Activated T-helper 17 cell treated with anti-CD3 and anti-CD28 coated beads, Interleukin-2, amount 50 U/mL, for 72 hours (primary cell): ENCODE measurements around the gene UFD1. TPM values are rescaled to one million over a fixed set of nuclear protein-coding genes. Genes with fewer than 3 reads are reported as not detected.

Source experiments
- ATAC-seq: fragments of 150-1000 bp; cut with Tn5 transposase; replicated peaks from 2 replicates; pipeline ENCODE4 v1.10.0; 2021; ENCODE audit warnings: mild to moderate bottlenecking, moderate library complexity
- H3K27ac Mint-ChIP-seq: one replicate; pipeline ENCODE4 v1.8.0; 2022; ENCODE audit warnings: mixed read lengths
- H3K27me3 Mint-ChIP-seq: one replicate; pipeline ENCODE4 v1.8.0; 2022; ENCODE audit warnings: mixed read lengths
- H3K36me3 Mint-ChIP-seq: one replicate; pipeline ENCODE4 v1.8.0; 2022; ENCODE audit warnings: low read depth, mild to moderate bottlenecking, mixed read lengths
- H3K4me1 Mint-ChIP-seq: one replicate; pipeline ENCODE4 v1.8.0; 2022; ENCODE audit warnings: mixed read lengths
- H3K4me3 Mint-ChIP-seq: one replicate; pipeline ENCODE4 v1.8.0; 2022; ENCODE audit warnings: mild to moderate bottlenecking, mixed read lengths
- H3K9me3 Mint-ChIP-seq: one replicate; pipeline ENCODE4 v1.8.0; 2022; ENCODE audit warnings: mixed read lengths
- total RNA-seq, 2 donors: library from RNA; stranded (reverse); gene quantifications; one replicate each; pipeline ENCODE4 v1.2.3, GENCODE V29; 2022

UFD1 gene
- total RNA-seq, 2 donors from 2014 or later, result 56.0 to 93.5 TPM

- Mint-ChIP-seq H3K27me3 (no peaks in the 10 kb centered on the region), H3K36me3 (peaks cover 56% of the 10 kb centered on the region), H3K4me3 (peak overlapping the region; percentile 87), H3K27ac (peak overlapping the region; percentile 78), H3K4me1 (peaks cover 32% of the 10 kb centered on the region), H3K9me3 (no peaks in the 10 kb centered on the region)
- no peak for ATAC-seq
These were observed 1.5 kb downstream of the UFD1 start for GRCh38 chr22:19477321-19478044.

DNA sequence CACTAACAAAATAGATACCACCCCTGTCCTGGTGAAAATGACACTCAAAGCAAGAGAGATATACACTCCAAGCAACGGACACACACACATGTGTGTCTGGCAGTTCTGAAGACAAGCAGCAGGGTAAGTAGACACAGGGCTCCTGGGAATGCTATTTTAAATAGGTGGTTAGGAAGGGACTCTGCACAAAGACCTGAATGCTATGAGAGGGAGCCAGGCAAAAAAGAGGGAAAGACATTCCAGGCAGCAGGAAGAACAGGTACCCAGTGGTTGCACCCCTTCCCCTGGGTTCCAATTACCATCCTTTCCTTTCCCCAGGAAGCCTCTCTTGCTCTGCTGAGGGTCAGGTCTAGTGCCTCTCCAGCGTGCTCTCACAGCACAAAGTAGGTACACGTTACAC lies 3.0 kb downstream of the UFD1 start:
- H3K36me3 Mint-ChIP-seq, result peaks cover 62% of the 10 kb centered on the region
- peak overlapping the region; percentile 15 for H3K4me3 Mint-ChIP-seq
- no peaks in the 10 kb centered on the region for H3K27me3 Mint-ChIP-seq
- no peak for ATAC-seq
- no peaks in the 10 kb centered on the region for H3K9me3 Mint-ChIP-seq
- peaks cover 31% of the 10 kb centered on the region for H3K4me1 Mint-ChIP-seq
- peak overlapping the region; percentile 83 for H3K27ac Mint-ChIP-seq

- Mint-ChIP-seq H3K27ac (no peak overlapping the region), H3K4me1 (peaks cover 22% of the 10 kb centered on the region), H3K4me3 (no peak overlapping the region), H3K9me3 (no peaks in the 10 kb centered on the region), H3K27me3 (no peaks in the 10 kb centered on the region), H3K36me3 (peaks cover 70% of the 10 kb centered on the region)
- ATAC-seq, result no peak
These were observed 5.4 kb downstream of the UFD1 start for GRCh38 chr22:19473578-19473977.

DNA sequence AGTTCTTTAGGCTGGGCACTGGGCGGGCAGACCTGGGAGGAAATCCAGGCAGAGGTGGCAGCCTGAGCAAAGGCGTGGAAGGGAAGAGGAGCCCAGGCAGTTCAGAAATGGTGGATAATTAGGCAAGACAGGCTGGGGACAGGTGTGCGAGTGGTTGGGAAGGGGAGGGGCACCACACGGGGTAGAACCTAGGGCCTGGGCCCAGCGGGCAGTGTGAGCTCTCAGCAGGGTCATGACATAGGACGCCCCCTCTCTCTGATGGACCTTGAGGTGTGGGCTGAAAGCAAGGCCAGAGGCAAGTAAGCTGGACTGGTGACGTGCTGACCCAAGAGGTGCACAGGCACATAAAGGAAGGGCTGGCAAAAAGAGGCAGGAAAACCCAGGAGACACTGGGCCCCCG lies 6.8 kb downstream of the UFD1 start:
- Mint-ChIP-seq H3K9me3 (no peaks in the 10 kb centered on the region), H3K27me3 (no peaks in the 10 kb centered on the region), H3K4me3 (no peak overlapping the region), H3K4me1 (peaks cover 13% of the 10 kb centered on the region), H3K27ac (no peak overlapping the region), H3K36me3 (peaks cover 83% of the 10 kb centered on the region)
- ATAC-seq, result no peak

- Mint-ChIP-seq H3K27me3 (no peaks in the 10 kb centered on the region), H3K4me3 (no peak overlapping the region), H3K27ac (no peak overlapping the region), H3K9me3 (no peaks in the 10 kb centered on the region), H3K4me1 (peaks cover 11% of the 10 kb centered on the region), H3K36me3 (peaks cover 90% of the 10 kb centered on the region)
- ATAC-seq, result no peak
These were observed 7.4 kb downstream of the UFD1 start for GRCh38 chr22:19471572-19471971.

- Mint-ChIP-seq H3K4me3 (no peak overlapping the region), H3K4me1 (no peaks in the 10 kb centered on the region), H3K36me3 (peaks cover 95% of the 10 kb centered on the region), H3K27me3 (no peaks in the 10 kb centered on the region), H3K9me3 (no peaks in the 10 kb centered on the region), H3K27ac (no peak overlapping the region)
- ATAC-seq, result no peak
These were observed 9.0 kb downstream of the UFD1 start for GRCh38 chr22:19470010-19470409.

DNA sequence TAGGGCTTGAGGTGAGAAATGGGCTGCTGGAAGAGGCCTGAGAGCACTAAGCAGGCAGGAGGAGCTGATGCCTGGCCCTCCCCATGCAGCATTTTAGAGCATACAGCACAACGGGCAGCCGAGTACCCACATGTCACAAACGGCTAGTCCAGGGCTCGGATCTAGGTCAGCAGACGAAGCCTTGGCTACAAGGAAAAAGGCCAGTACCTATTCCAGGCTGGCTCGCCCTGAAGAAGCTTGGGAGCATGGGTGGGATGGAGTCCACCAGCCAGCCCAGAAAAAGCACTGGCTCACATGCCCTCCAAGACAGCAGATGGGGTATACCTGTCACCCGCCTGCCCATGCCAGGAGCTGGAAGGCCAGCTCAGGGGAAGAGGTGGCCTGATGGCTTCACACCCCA lies 9.6 kb downstream of the UFD1 start:
- no peak overlapping the region for H3K4me3 Mint-ChIP-seq
- peak overlapping the region; percentile 21 for H3K27ac Mint-ChIP-seq
- no peaks in the 10 kb centered on the region for H3K27me3 Mint-ChIP-seq
- no peaks in the 10 kb centered on the region for H3K4me1 Mint-ChIP-seq
- no peak for ATAC-seq
- H3K36me3 Mint-ChIP-seq, result peaks cover 100% of the 10 kb centered on the region
- H3K9me3 Mint-ChIP-seq, result no peaks in the 10 kb centered on the region

- Mint-ChIP-seq H3K27ac (no peak overlapping the region), H3K36me3 (peaks cover 100% of the 10 kb centered on the region), H3K27me3 (no peaks in the 10 kb centered on the region), H3K4me1 (no peaks in the 10 kb centered on the region), H3K4me3 (no peak overlapping the region), H3K9me3 (no peaks in the 10 kb centered on the region)
- no peak for ATAC-seq
These were observed 11.1 kb downstream of the UFD1 start for GRCh38 chr22:19467912-19468311.

DNA sequence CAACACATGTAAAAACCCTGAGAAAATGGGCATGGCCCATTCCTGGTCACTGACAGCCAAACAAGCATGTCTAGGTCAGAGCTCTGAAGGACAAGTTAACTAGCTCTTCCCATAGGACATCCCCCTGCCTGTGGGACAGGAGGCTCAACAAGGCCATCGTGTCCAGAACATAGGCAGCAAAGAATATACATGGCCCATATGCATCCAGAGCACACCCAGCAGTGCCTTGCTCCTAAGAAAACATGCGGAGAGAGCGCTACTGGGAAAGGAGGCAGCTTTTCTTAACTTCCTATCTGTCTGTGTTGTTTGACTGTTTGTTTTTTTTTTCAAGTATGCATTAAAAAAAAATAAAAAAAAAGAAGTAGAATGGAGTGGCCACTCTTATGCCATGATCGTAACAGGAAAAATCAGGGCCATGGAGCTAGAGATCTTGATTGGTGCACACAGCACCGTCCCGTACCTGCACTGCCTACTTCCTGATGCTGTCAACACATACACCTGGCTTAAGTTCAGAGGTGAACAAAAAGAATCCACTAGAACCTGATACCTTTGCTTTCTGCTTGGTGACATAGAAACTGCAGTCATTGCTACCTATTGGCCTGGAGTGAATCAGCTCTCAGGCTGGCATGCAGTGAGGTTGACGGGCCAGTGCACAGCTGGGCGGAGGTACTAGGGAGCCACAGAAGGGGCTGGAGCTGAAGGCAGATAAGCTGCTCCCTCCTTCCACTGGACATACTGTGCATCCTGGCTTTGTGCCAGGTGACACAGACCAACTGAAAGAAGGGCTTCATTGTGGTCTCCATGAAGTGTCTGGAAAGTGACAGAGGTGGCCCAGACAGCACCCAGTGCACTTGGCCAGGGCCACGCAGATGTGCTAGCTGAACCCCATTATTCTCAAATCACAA lies 11.9 kb downstream of the UFD1 start:
- H3K9me3 Mint-ChIP-seq, result no peaks in the 10 kb centered on the region
- no peak for ATAC-seq
- no peak overlapping the region for H3K27ac Mint-ChIP-seq
- no peaks in the 10 kb centered on the region for H3K27me3 Mint-ChIP-seq
- H3K36me3 Mint-ChIP-seq, result peaks cover 97% of the 10 kb centered on the region
- H3K4me1 Mint-ChIP-seq, result no peaks in the 10 kb centered on the region
- no peak overlapping the region for H3K4me3 Mint-ChIP-seq

DNA sequence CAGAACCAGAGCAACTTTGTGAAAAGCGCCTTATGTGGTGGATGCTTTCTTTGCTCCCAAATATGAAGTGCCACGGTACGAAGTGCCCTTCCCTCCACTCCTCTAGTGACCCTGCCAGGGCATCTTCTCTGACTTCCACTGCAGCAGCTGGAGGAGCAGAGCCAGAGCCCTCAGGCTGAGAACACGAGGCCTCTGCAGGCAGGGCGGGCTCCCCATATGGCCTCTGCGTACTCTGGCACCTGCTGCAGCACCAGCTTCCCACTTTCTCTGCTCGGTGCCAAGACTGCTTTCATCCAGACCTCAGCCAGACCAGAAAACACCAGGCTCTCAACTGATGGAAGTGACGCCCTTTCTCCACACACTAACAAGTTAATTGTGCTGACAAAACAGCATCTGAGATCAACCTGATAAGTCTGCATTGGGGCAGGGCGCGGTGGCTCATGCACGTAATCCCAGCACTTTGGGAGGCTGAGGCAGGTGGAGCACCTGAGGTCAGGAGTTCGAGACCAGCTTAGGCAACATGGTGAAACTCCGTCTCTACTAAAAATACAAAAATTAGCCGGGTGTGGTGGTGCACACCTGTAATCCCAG lies 12.8 kb downstream of the UFD1 start:
- H3K36me3 Mint-ChIP-seq, result peaks cover 97% of the 10 kb centered on the region
- H3K4me3 Mint-ChIP-seq, result no peak overlapping the region
- H3K27me3 Mint-ChIP-seq, result no peaks in the 10 kb centered on the region
- no peaks in the 10 kb centered on the region for H3K4me1 Mint-ChIP-seq
- no peak for ATAC-seq
- H3K27ac Mint-ChIP-seq, result no peak overlapping the region
- H3K9me3 Mint-ChIP-seq, result no peaks in the 10 kb centered on the region

DNA sequence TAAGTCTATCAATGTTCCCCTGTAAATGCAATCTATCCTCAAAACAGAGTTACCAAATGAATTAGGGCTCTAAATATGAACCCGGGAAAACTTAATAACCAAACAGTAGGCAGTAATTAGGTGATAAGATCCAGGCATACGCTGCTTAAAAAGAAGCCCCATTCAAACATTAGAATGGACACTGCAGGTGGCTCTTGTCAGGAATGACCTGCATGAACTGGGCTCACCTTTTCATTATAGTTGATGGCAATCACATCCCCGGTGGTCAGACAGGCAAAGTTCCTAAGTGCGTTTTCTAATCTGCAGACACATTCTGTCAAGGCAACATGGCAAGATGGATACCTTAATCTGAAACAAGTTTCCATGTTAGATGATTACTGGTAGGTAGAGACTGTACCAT lies 14.0 kb downstream of the UFD1 start:
- H3K36me3 Mint-ChIP-seq, result peaks cover 97% of the 10 kb centered on the region
- no peak for ATAC-seq
- H3K27ac Mint-ChIP-seq, result peak overlapping the region; percentile 82
- no peaks in the 10 kb centered on the region for H3K27me3 Mint-ChIP-seq
- H3K9me3 Mint-ChIP-seq, result no peaks in the 10 kb centered on the region
- no peak overlapping the region for H3K4me3 Mint-ChIP-seq
- H3K4me1 Mint-ChIP-seq, result no peaks in the 10 kb centered on the region

DNA sequence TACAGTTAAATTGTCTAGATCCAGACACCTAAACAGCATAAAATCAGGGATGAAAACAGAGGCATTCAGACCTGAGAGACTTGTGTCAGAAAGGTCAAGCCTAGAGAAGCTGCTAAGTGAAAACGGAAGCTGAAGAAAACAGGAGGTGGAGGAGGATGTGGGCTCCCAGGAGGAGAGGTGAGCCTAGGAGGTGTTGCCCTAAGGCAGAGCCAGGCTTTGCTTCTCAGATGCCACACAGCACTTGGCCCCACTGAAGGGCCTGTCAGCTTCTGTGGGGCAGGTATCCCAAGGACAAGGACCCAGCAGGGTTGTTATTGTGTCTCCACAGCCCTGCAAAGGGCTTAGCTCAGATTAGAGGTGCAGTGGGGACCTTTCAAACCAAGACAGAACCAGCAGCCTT lies 14.4 kb downstream of the UFD1 start:
- no peak overlapping the region for H3K4me3 Mint-ChIP-seq
- no peaks in the 10 kb centered on the region for H3K4me1 Mint-ChIP-seq
- H3K27me3 Mint-ChIP-seq, result no peaks in the 10 kb centered on the region
- H3K9me3 Mint-ChIP-seq, result no peaks in the 10 kb centered on the region
- H3K36me3 Mint-ChIP-seq, result peaks cover 97% of the 10 kb centered on the region
- peak overlapping the region; percentile 36 for H3K27ac Mint-ChIP-seq
- ATAC-seq, result no peak

DNA sequence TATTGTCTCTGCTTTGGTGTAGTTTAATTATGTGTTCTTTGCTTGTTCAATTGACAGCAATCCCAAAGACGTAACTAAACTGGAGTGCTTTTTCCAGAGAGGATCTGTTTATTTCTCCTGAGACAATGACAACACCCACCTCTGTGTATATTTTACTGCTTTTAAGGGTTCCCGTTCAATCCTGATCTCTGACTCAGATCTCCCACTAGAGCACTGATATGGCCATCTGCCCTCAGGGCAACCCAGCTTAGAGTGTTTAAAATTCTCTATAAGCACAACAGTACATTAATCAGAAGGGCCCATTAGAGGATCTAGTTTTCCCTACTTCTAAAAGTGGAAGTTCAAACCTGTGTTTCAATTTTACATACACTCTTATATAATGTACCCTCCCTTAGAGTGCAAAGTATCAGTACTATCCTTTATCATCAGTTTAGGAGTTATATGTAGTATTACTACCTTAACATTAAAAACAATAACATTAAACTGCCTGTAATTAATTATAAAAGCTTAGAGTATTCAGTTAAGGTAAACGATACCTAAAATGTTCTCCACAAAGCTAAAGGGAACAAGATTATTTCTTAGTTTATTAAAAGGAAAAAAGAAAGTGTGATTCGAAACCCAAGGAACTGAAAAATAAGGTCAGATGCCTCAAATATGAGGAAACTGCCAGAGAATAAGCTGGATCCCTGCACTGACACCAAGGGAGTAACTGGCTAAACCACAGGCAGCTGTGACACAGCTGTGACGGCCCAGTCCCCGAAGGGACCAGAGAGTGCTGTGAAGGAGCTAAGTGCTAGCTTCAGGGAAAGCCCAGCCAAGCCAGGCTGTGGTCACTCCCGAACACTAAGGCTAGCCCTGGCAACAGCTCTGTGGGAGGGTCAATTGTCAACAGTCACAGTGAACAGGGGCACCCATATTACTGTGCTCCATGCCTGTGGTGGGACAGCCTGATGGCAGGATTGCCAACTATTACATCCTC lies 15.2 kb downstream of the UFD1 start:
- no peak for ATAC-seq
- no peaks in the 10 kb centered on the region for H3K4me1 Mint-ChIP-seq
- H3K27ac Mint-ChIP-seq, result peak overlapping the region; percentile 62
- H3K4me3 Mint-ChIP-seq, result no peak overlapping the region
- no peaks in the 10 kb centered on the region for H3K9me3 Mint-ChIP-seq
- peaks cover 97% of the 10 kb centered on the region for H3K36me3 Mint-ChIP-seq
- H3K27me3 Mint-ChIP-seq, result no peaks in the 10 kb centered on the region

- Mint-ChIP-seq H3K27ac (peak overlapping the region; percentile 62), H3K4me3 (no peak overlapping the region), H3K36me3 (peaks cover 97% of the 10 kb centered on the region), H3K4me1 (no peaks in the 10 kb centered on the region), H3K27me3 (no peaks in the 10 kb centered on the region), H3K9me3 (no peaks in the 10 kb centered on the region)
- ATAC-seq, result no peak
These were observed 16.0 kb downstream of the UFD1 start for GRCh38 chr22:19463008-19463407.
